K562 (cell line): ENCODE results near the gene RIIAD1.

Source experiments
- BRF2 ChIP-seq: IDR thresholded peaks from 3 replicates; pipeline ENCODE4 v1.6.1; 2011; ENCODE audit warnings: borderline replicate concordance, mild to moderate bottlenecking; ENCODE audit not compliant: insufficient read length, insufficient read depth
- CTCF ChIP-seq, 3 experiments: IDR thresholded peaks in 2 of 3; conservative IDR thresholded peaks in 1 of 3; 2 replicates each; pipeline ENCODE4 v1.5.1; 2011 to 2012; ENCODE audit warnings: low read length in 3 of 3, mild to moderate bottlenecking in 3 of 3, control low read depth in 2 of 3, improper control_type of control experiment in 1 of 3, inconsistent platforms in 1 of 3, low read depth in 1 of 3, mixed read lengths in 1 of 3, moderate library complexity in 1 of 3; ENCODE audit not compliant: insufficient read depth in 2 of 3
- SMAD1 ChIP-seq: fragments of 150-350 bp; IDR thresholded peaks from 2 replicates; pipeline ENCODE4 v1.6.1; 2014; ENCODE audit warnings: low read length, low read depth; ENCODE audit not compliant: partially characterized antibody

GRCh38 chr1:151710187-151710840, 11.0 kb upstream of the RIIAD1 start:
- TF ChIP-seq CTCF (IDR thresholded peaks at IDR 0.05 in 2 of 3, conservative IDR thresholded peaks at IDR 0.05 in 1 of 3; ENCODE audit: insufficient read depth in 2 of 3, low read depth in 1 of 3, low read length in 3 of 3) (no peak), BRF2 (no peak), SMAD1 (no peak)
